Endothelial cell of umbilical vein (primary cell): ENCODE results near the gene SLCO2A1. TPM values are rescaled to one million over a fixed set of nuclear protein-coding genes. Genes with fewer than 3 reads are reported as not detected.

Experiments
- BruUV-seq: library from RNA; stranded (reverse); fragments of 400-500 nt; replicated peaks from 2 replicates; lab custom pipeline; 2021; lab: Mats Ljungman, UMichigan
- CTCF ChIA-PET: fragments of 300-600, 350-600 bp; sonication (Branson Sonifier 250); formaldehyde crosslinking; loops from one replicate; lab custom pipeline; 2021; ENCODE audit warnings: antibody characterized with exemption, inconsistent platforms; lab: Charles Lee
- POLR2A ChIA-PET: fragments of 300-600, 350-600 bp; sonication (Branson Sonifier 250); formaldehyde crosslinking; loops from one replicate; lab custom pipeline; 2021; ENCODE audit warnings: antibody characterized with exemption, inconsistent platforms; lab: Charles Lee
- DNase-seq: peaks from one replicate; pipeline ENCODE4 v3.0.0-alpha.2; 2011; ENCODE audit warnings: low read depth, low spot score
- FAIRE-seq: peaks from 2 replicates; lab custom pipeline; 2011; peaks lifted over from hg19 to GRCh38; lab: Jason Lieb, UNC
- H2AFZ ChIP-seq: 2 replicates; pipeline ENCODE4 v1.6.0; 2012; ENCODE audit warnings: low read depth, low read length, control low read depth, inconsistent platforms
- H3K27ac ChIP-seq: 2 replicates; pipeline ENCODE4 v1.5.1; 2011; ENCODE audit warnings: low read depth, mild to moderate bottlenecking, control low read depth, low read length, moderate library complexity; ENCODE audit not compliant: insufficient read depth
- H3K27me3 ChIP-seq, 2 experiments: 2 replicates each; pipeline versions ENCODE4 v1.6.0 to v1.6.1; 2011; ENCODE audit warnings: low read length in 2 of 2, mixed read lengths in 1 of 2; ENCODE audit not compliant: control insufficient read depth in 2 of 2, insufficient read depth in 2 of 2
- H3K36me3 ChIP-seq, 2 experiments: 2 replicates in 1 of 2; 3 replicates in 1 of 2; pipeline ENCODE4 v1.5.1; 2011; ENCODE audit warnings: low read length in 2 of 2, mild to moderate bottlenecking in 1 of 2, moderate library complexity in 1 of 2; ENCODE audit not compliant: control insufficient read depth in 2 of 2, insufficient read depth in 2 of 2; ENCODE audit errors: extremely low read depth in 1 of 2
- H3K4me1 ChIP-seq: 3 replicates; pipeline ENCODE4 v1.5.1; 2011; ENCODE audit warnings: mild to moderate bottlenecking, low read length; ENCODE audit not compliant: control insufficient read depth, insufficient read depth; ENCODE audit errors: extremely low read depth
- H3K4me2 ChIP-seq: 2 replicates; pipeline ENCODE4 v1.6.1; 2011; ENCODE audit warnings: low read length, control low read depth, mixed read lengths; ENCODE audit not compliant: insufficient read depth
- H3K4me3 ChIP-seq, 3 experiments: fragments of 200-600 bp in 1 of 3; sonication (generic), shearing (Covaris generic) in 1 of 3; replicated peaks in 1 of 3; 2 replicates each; pipeline ENCODE4 v1.5.1; 2011 to 2016; ENCODE audit warnings: control low read depth in 3 of 3, low read length in 3 of 3, mild to moderate bottlenecking in 2 of 3, inconsistent platforms in 1 of 3, low read depth in 1 of 3, moderate library complexity in 1 of 3; ENCODE audit not compliant: insufficient read depth in 1 of 3
- H3K79me2 ChIP-seq: 2 replicates; pipeline ENCODE4 v1.6.0; 2012; ENCODE audit warnings: low read length, inconsistent platforms; ENCODE audit not compliant: control insufficient read depth, insufficient read depth
- H3K9ac ChIP-seq: replicated peaks from 2 replicates; pipeline ENCODE3; 2011; ENCODE audit warnings: low read length, control low read depth; ENCODE audit not compliant: insufficient read depth; ENCODE audit errors: extremely low read depth
- H3K9me1 ChIP-seq: replicated peaks from 3 replicates; pipeline ENCODE4 v1.6.0; 2011; ENCODE audit warnings: mild to moderate bottlenecking, low read length; ENCODE audit not compliant: control insufficient read depth, insufficient read depth; ENCODE audit errors: extremely low read depth
- H3K9me3 ChIP-seq: replicated peaks from 2 replicates; pipeline ENCODE4 v1.5.1; 2012; ENCODE audit warnings: low read length, inconsistent platforms; ENCODE audit not compliant: control insufficient read depth, insufficient read depth
- H4K20me1 ChIP-seq: replicated peaks from 2 replicates; pipeline ENCODE3; 2011; ENCODE audit warnings: mild to moderate bottlenecking, low read length; ENCODE audit not compliant: control insufficient read depth, insufficient read depth; ENCODE audit errors: extremely low read depth
- JUN ChIP-seq: IDR thresholded peaks from 2 replicates; pipeline ENCODE4 v1.6.1; 2011; ENCODE audit warnings: borderline replicate concordance, low read depth; ENCODE audit not compliant: insufficient read length, insufficient read depth
- dilution Hi-C: fragments of 300-500 bp; cut with MboI; formaldehyde crosslinking; loops from one replicate; pipeline ENCODE4 v1.15.0; 2019; ENCODE audit warnings: low sequenced_read_pairs; ENCODE audit not compliant: extremely low pct_ligation_motif_present
- intact Hi-C: fragments of 100-400 bp; cut with micrococcal nuclease; formaldehyde crosslinking; loops from one replicate; pipeline ENCODE4 v1.10.0; 2022
- polyA plus RNA-seq, 4 experiments: library from polyadenylated mRNA; depleted of rRNA in 3 of 4; stranded (reverse) in 3 of 4; unstranded in 1 of 4; fragments of >200 nt; gene quantifications; 2 replicates each; pipeline versions ENCODE4 v1.2.1 to v1.2.3, GENCODE V29; 2011 to 2012; ENCODE audit warnings: missing spikeins in 1 of 4
- total RNA-seq: library from RNA; stranded (reverse); gene quantifications from 2 replicates; pipeline ENCODE4 v1.2.3, GENCODE V29; 2021
- TF ChIP-seq, protein P1 (sequence below), 2 donors: IDR thresholded peaks; 1 replicate in 1 of 2; 2 replicates in 1 of 2; pipeline ENCODE4 v1.5.1; 2011; ENCODE audit warnings: low read length in 2 of 2, mild to moderate bottlenecking in 2 of 2, moderate library complexity in 2 of 2, control low read depth in 1 of 2, inconsistent platforms in 1 of 2, low read depth in 1 of 2; ENCODE audit not compliant: insufficient read depth in 1 of 2; ENCODE audit errors: extremely low read depth in 1 of 2

The SLCO2A1 gene
- total and polyA plus RNA-seq, 2 donors (not counting 3 experiments of a cell fraction or from before 2014, with no cell fraction given) = 1.4 to 11.9 TPM

DNA sequence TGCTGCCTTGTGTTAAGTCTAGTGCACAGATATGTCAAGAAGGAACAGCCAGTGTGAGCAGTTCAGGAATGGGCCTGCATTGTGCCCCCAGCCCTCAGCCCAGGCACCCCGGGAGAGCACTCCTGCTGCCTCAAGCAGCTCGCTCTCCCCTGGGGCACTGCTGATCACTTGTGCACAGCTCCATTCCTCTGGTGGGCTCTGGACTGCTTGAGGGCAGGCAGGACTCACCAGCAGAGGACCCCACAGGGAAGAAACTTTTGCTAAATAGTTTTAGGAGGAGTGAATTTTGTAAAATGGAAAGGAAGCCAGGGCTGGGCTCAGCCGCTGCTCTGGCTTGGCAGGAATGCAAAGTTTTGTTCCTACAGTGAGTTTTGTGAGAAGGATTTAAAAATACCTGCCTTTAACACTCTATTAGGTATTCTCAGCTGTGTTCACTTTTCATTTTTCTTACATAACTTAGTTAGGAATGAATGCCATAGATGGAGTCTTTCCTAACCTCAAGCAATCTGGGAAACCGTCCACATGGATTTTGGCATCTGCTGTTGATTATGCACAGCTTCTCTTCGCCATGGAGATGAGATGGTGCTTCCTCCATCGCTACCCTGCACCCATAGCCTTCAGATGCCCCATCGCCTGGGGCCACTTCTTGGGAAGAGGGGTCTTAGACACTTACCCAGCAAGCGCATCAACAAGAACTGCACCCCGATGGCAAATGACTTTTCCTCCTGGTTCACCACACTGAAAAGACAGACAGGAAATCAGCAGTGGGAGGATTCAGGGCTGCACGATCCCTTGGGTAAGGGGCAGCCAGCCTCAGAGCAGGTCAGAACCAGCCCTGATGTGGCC is 91.7 kb downstream of the SLCO2A1 start:
- DNase-seq = no peak
- H2AFZ ChIP-seq = no peak overlapping the region
- H3K27me3 ChIP-seq = no peaks in the 10 kb centered on the region
- no peaks in the 10 kb centered on the region for H3K79me2 ChIP-seq
- no peak overlapping the region for H3K4me2 ChIP-seq
- H3K36me3 ChIP-seq = no peaks in the 10 kb centered on the region
- intact Hi-C loops (loop anchor here (2.0 kb wide), 1 partner anchor 101 kb away; no protein-coding TSS in a partner anchor), dilution Hi-C loops (loop anchor here (25.0 kb wide), 1 partner anchor 274 kb away; no protein-coding TSS in a partner anchor)
- H3K9ac ChIP-seq = no peak overlapping the region
- TF ChIP-seq JUN = no peak
- TF ChIP-seq, protein P1, sequence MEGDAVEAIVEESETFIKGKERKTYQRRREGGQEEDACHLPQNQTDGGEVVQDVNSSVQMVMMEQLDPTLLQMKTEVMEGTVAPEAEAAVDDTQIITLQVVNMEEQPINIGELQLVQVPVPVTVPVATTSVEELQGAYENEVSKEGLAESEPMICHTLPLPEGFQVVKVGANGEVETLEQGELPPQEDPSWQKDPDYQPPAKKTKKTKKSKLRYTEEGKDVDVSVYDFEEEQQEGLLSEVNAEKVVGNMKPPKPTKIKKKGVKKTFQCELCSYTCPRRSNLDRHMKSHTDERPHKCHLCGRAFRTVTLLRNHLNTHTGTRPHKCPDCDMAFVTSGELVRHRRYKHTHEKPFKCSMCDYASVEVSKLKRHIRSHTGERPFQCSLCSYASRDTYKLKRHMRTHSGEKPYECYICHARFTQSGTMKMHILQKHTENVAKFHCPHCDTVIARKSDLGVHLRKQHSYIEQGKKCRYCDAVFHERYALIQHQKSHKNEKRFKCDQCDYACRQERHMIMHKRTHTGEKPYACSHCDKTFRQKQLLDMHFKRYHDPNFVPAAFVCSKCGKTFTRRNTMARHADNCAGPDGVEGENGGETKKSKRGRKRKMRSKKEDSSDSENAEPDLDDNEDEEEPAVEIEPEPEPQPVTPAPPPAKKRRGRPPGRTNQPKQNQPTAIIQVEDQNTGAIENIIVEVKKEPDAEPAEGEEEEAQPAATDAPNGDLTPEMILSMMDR (IDR thresholded peaks at IDR 0.05; ENCODE audit: extremely low read depth in 1 of 2, insufficient read depth in 1 of 2, low read depth in 1 of 2, low read length in 2 of 2) = no peak
- ChIA-PET POLR2A (no interaction called here), CTCF (interaction anchor here (1.1 to 8.6 kb wide), 3 partner anchors 10 to 274 kb away, joined by 3 to 82 read pairs (median 3); no protein-coding TSS in a partner anchor)
- BruUV-seq = no TSS peak
- no peaks in the 10 kb centered on the region for H3K9me1 ChIP-seq
- no peak overlapping the region for H3K4me3 ChIP-seq
- H3K9me3 ChIP-seq = no peaks in the 10 kb centered on the region
- H3K27ac ChIP-seq = no peak overlapping the region
- peaks cover 14% of the 10 kb centered on the region for H3K4me1 ChIP-seq
- H4K20me1 ChIP-seq = no peaks in the 10 kb centered on the region
- no peak for FAIRE-seq
